NCI-H2171 treated with DMSO at 0.1 percent for 48 hours (cell line): ENCODE data around the gene CTSE.
"Not testable (repeated sequence)": the region's sequence is repeated elsewhere in the genome, so short reads cannot be mapped to it uniquely, and the experiment has no call there.

Experiments
- DNase-seq: peaks from one replicate; lab custom pipeline; 2025; lab: John Stamatoyannopoulos, UW

CTSE gene

DNA sequence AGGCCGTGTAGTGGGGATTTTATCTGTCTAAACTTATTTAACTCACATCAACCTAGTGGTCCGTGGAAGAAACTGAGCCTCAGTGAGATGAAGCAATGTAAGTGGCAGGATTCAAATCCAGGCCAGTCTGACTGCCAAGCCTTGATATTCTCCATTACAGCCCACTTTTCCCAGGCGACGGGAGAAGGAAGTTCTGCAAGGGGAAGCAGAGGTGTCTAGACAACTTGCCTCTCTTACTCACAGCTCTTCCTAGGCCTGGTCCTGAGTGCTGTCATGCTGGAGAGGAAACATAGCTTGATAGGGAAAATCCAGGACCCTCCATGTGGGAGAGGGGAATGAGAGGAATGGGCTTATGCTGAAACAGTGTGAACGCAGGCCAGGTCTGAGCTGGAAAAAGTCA, 9.1 kb downstream of the CTSE start:
- no peak for DNase-seq

DNA sequence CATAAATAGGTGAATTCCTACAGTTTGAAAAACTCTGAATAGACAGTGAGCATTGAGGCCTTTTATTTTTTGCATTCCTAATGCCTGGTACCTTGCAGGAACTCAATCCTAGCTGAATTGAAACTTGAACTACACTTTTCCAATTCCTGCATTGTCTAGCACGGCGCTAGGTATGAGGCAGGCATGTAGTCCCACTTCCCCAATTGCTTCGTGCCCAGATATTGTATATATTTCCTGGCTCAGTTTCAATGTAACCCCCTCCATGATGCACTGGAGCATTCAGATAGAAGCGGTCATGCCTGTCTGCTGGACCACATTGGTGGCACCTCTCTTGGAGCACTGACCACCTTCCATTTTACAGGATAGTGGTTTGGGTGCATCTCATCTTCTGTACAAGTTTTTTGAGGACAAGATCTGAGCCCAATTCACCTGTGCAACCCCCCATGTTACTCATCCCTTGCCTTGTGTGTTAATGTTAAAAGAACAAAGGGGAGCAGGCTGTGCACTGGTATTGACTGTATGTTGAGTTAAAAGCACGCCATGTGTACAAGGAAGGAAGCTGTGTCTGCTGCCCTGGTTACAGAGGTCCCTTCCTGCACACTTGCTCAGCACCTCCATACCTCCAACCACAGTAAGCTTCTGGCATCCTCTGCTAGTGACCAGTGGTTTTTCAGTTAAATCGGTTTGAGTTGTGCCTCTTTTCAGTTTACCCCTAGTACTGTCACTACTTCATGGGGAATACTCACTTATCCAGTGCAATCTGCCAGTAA, 10.5 kb downstream of the CTSE start:
- DNase-seq = no peak

DNA sequence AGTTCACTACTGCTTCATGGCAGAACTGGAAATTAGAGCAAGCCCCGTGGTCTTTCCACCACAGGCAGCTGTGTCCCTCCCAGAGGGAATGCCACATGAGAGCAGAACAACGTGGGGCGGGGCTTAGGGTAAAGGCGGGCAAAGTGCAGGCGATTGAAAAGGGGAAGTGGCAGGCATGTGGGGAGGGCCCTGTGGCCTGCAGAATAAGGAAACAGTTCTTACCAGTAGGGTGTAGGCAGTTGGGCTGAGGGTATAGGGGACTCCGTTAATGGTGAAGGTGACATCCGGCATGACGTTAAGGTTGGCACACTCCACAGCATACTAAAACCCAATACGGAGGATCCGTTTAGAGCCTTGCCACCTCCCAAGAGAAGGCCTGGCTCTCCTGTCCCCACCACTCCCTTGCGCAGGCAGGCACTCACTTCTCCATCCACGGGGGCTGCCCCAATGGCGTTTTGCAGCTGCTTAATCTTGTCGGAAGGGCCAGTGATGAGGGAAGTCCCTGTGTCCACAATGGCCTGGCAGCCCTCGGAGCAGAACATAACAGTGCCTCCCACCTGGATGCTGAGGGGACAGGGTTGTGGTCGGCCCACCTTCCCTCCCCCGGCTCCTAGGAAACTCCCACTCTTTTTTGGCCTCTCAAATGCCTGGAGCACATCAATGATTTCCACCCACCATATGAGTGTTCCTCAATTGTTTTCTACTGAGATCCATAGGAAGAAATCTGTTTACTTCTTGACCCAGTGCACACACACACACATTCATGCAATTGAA, 11.4 kb downstream of the CTSE start:
- peak; percentile 21 for DNase-seq

DNA sequence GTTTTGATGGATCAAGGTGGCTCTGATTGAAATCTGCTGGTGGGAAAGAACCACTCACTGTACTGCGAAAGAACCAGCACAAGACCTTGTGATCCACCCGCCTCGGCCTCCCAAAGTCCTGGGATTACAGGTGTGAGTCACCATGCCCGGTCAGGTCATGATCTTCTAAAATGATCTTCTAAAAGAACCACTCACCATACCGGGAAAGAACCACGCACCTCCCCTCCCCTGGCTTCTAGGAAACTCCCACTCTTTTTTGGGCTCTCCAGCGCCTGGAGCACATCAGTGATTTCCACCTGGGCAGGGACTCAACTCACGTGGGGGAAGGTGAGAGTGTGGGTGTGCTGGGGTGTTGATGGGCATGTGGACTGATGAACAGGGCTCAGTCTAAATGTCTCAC, 12.6 kb downstream of the CTSE start:
- no peak for DNase-seq

GRCh38 chr1:206010060-206010459, 13.6 kb downstream of the CTSE start:
- DNase-seq = no peak

- no peak for DNase-seq
Observed at GRCh38 chr1:206006946-206007345, 16.7 kb downstream of the CTSE start.

GRCh38 chr1:206005778-206006180, 17.9 kb downstream of the CTSE start:
- no peak for DNase-seq

DNA sequence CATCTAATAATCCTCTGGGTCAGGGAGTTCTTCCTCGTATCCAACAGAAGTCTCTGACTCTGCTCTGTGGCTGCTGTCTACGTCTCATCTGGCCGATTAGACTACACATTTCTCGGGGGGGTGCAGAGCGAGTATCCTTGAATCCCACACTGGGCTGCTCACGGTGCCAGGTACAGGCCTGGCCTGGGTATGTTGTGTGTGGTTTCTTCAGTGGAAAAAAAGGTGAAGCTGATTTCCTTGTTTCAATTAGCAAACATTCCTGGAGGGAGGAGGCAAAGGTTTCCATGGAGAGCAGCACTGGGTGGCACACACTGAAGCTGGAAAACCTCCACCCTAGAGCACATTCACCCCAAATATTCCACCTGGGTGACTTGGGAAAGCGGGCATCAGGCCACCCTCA, 18.5 kb downstream of the CTSE start:
- no peak for DNase-seq

DNA sequence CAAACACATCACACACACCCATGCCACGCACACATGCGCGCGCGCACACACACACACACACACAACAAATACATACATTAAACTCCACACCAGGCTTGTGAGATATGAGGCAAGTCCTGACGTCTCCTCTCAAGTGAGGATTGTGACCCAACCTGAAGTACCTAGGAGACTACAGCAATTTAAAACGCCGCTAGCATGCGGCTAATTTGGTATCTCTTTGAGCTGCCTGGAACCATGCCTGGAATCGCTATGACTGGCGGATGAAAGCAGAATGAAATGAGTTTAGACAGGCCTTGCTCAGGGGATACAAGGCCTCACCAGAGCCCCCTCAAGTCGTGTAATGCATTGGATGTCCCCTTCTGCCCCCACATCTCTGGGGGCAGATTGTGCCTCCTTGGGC, 18.9 kb downstream of the CTSE start:
- DNase-seq = peak; percentile 20

- DNase-seq = no peak
Observed at GRCh38 chr1:206003854-206004800, 19.6 kb downstream of the CTSE start.

GRCh38 chr1:206002871-206003801, 20.6 kb downstream of the CTSE start, which contains the start of gene RAB7B:
RAB7B (minus strand) TSS chr1:206003395; CDS start chr1:205994135, 9,260 bp downstream.
- no peak for DNase-seq

DNA sequence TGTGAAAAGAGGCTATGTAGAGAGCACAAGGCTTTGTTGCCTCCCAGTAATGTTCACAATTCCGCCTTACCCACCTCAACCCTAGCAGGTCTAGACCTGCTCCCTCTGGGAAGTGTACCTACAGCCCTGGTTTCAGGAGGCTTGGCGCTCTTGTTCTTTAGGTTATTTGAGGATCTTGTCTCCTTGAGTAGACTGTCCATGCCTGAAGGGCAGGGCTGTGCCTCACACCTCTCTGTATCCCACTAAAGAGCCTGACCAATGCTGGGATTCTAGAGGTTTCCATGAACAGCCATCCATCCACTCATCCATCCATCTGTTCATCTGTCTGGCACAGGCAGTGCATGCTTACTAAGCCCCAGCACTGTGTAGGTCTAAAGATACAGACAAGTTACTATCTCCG, 21.5 kb downstream of the CTSE start:
- DNase-seq = no peak

- DNase-seq = no peak
Observed at GRCh38 chr1:206001476-206001888, 22.2 kb downstream of the CTSE start.

- no peak for DNase-seq
Observed at GRCh38 chr1:206000641-206001339, 22.9 kb downstream of the CTSE start.

GRCh38 chr1:205998457-205999241, 25.0 kb downstream of the CTSE start:
- DNase-seq = peak; percentile 18

GRCh38 chr1:205996641-205997040, 27.1 kb downstream of the CTSE start:
- not testable (repeated sequence) for DNase-seq

GRCh38 chr1:205994346-205994745, 29.3 kb downstream of the CTSE start:
- no peak for DNase-seq

GRCh38 chr1:205993068-205993467, 30.6 kb downstream of the CTSE start:
- DNase-seq = no peak

DNA sequence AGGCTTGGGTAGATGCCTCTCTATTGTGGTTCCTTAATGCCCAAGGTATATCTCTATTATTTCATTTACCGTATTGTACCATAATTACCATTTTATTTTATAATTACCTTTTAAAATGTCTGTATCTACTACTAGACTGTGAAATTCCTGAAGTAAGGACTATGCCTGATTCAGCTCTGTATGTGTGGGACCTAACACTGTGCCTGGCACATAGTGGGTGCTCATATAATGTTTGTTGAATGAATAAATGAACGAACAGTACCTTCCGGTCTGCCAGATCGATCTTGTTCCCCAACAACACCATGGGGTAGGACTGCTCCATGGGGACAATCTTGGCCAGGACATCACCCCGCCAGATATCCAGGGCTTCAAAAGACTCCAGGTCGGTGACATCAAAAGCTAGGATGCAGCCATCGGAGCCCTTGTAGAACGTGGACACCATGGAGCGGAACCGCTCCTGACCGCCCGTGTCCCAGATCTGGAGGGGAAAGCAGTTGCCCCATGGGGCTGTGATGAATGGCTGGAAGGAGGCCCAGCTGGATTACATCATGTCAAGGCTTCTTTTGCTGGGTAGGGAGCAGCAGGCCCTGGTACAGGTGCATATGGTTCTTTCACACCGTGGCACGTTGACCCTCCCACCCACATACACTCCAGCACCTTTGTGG, 31.3 kb downstream of the CTSE start:
- DNase-seq = no peak
